PFSK-1 (cell line): ENCODE data around the gene LUZP2.

Source experiments
- FOXP2 ChIP-seq: optimal IDR thresholded peaks from 2 replicates; pipeline ENCODE3; 2011; ENCODE audit warnings: borderline replicate concordance, control low read depth, inconsistent platforms; ENCODE audit not compliant: insufficient read depth; ENCODE audit errors: extremely low read length, extremely low read depth
- POLR2AphosphoS5 ChIP-seq: IDR thresholded peaks from 2 replicates; pipeline ENCODE4 v1.6.1; 2012; ENCODE audit warnings: low read depth, mild to moderate bottlenecking, control low read depth, low read length, moderate library complexity
- REST ChIP-seq, 2 experiments: IDR thresholded peaks; 2 replicates each; pipeline versions ENCODE4 v1.6.1 to v1.8.0; 2011 to 2012; ENCODE audit warnings: low read depth in 2 of 2, low read length in 2 of 2, control low read depth in 1 of 2, inconsistent platforms in 1 of 2, mild to moderate bottlenecking in 1 of 2, moderate library complexity in 1 of 2; ENCODE audit not compliant: insufficient read depth in 1 of 2
- SIN3A ChIP-seq: IDR thresholded peaks from 2 replicates; pipeline ENCODE4 v1.6.1; 2012; ENCODE audit warnings: mild to moderate bottlenecking, low read length, moderate library complexity, borderline replicate concordance; ENCODE audit not compliant: insufficient read depth
- TAF1 ChIP-seq: IDR thresholded peaks from 2 replicates; pipeline ENCODE4 v1.6.1; 2012; ENCODE audit warnings: low read length, control low read depth, borderline replicate concordance; ENCODE audit not compliant: insufficient read depth

The LUZP2 gene

GRCh38 chr11:24471084-24471483 is 25.8 kb upstream of the LUZP2 start:
- no peak for TF ChIP-seq FOXP2

- TF ChIP-seq SIN3A (no peak), REST (IDR thresholded peaks at IDR 0.05; ENCODE audit: insufficient read depth in 1 of 2, low read depth in 2 of 2, low read length in 2 of 2) (no peak), POLR2AphosphoS5 (no peak), FOXP2 (no peak), TAF1 (no peak)
These were observed 18.1 kb upstream of the LUZP2 start for GRCh38 chr11:24478718-24479117.

GRCh38 chr11:24489477-24489876 is 7.4 kb upstream of the LUZP2 start:
- TF ChIP-seq FOXP2 (no peak), TAF1 (no peak), POLR2AphosphoS5 (no peak), SIN3A (no peak), REST (IDR thresholded peaks at IDR 0.05; ENCODE audit: insufficient read depth in 1 of 2, low read depth in 2 of 2, low read length in 2 of 2) (no peak)

- no peak for TF ChIP-seq SIN3A
- TF ChIP-seq FOXP2, result no peak
These were observed 492 bp upstream of the LUZP2 start for GRCh38 chr11:24496386-24496735.

DNA sequence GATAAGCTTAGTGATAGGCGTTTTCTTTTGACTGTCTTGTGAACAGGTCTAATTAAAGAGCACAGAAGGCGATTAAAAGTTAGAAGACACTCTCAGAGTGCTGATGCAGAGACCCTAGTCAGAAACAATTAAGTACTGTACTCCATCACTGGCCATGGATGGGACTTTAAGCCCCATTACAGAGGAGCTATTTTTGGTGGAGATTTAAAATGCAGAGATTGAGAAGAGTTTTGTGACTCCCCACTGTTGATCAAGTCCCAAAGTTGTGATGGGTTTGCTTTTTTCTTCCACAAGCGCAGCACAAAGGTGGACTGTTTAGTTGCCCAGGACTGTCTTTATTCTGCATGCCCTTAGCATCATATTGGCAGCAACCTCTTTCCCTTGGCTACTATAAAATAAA is 978 bp downstream of the LUZP2 start:
- TF ChIP-seq SIN3A, result no peak
- no peak for TF ChIP-seq POLR2AphosphoS5
- no peak for TF ChIP-seq REST (IDR thresholded peaks at IDR 0.05; ENCODE audit: insufficient read depth in 1 of 2, low read depth in 2 of 2, low read length in 2 of 2)
- no peak for TF ChIP-seq FOXP2
- TF ChIP-seq TAF1, result no peak

- TF ChIP-seq FOXP2, result no peak
- no peak for TF ChIP-seq SIN3A
- no peak for TF ChIP-seq TAF1
- TF ChIP-seq POLR2AphosphoS5, result no peak
- no peak for TF ChIP-seq REST (IDR thresholded peaks at IDR 0.05; ENCODE audit: insufficient read depth in 1 of 2, low read depth in 2 of 2, low read length in 2 of 2)
These were observed 5.6 kb downstream of the LUZP2 start for GRCh38 chr11:24502425-24502824.
